Endothelial cell (in vitro differentiated cells): ENCODE data around the gene IFIT1B. TPM values are rescaled to one million over a fixed set of nuclear protein-coding genes. Genes with fewer than 3 reads are reported as not detected.

Experiments
- DNase-seq: peaks from one replicate; pipeline ENCODE4 v3.0.0; 2021; ENCODE audit warnings: low spot score
- H3K27ac Mint-ChIP-seq: one replicate; pipeline ENCODE4 v1.8.0; 2021; ENCODE audit warnings: mixed read lengths, inconsistent platforms; ENCODE audit not compliant: unreplicated experiment
- H3K27me3 Mint-ChIP-seq: one replicate; pipeline ENCODE4 v1.8.0; 2021; ENCODE audit warnings: mild to moderate bottlenecking, moderate library complexity, mixed read lengths, inconsistent platforms; ENCODE audit not compliant: unreplicated experiment
- H3K36me3 Mint-ChIP-seq: one replicate; pipeline ENCODE4 v1.8.0; 2021; ENCODE audit warnings: mild to moderate bottlenecking, low read depth, mixed read lengths, inconsistent platforms; ENCODE audit not compliant: unreplicated experiment
- H3K4me1 Mint-ChIP-seq: one replicate; pipeline ENCODE4 v1.8.0; 2021; ENCODE audit warnings: mild to moderate bottlenecking, mixed read lengths, inconsistent platforms; ENCODE audit not compliant: unreplicated experiment
- H3K4me3 Mint-ChIP-seq: one replicate; pipeline ENCODE4 v1.8.0; 2021; ENCODE audit warnings: mild to moderate bottlenecking, mixed read lengths, inconsistent platforms; ENCODE audit not compliant: unreplicated experiment
- H3K9me3 Mint-ChIP-seq: one replicate; pipeline ENCODE4 v1.8.0; 2021; ENCODE audit warnings: mixed read lengths, inconsistent platforms; ENCODE audit not compliant: unreplicated experiment
- CTCF ChIP-seq: fragments of 200-600 bp; sonication (generic); IDR thresholded peaks from one replicate; pipeline ENCODE4 v1.5.0; 2021; ENCODE audit warnings: antibody characterized with exemption; ENCODE audit not compliant: unreplicated experiment
- total RNA-seq: library from RNA; stranded (reverse); fragmentation: NEBNext Ultra II Directional; extraction: Animal tissue kit (Norgen Biotek cat#: 25700); gene quantifications from one replicate; pipeline ENCODE4 v1.2.1, GENCODE V29; 2021; ENCODE audit not compliant: unreplicated experiment

The IFIT1B gene
- total RNA-seq, 1 donor from 2014 or later = not detected

- H3K4me3 Mint-ChIP-seq = peak overlapping the region; percentile 2
- H3K27ac Mint-ChIP-seq = peak overlapping the region; percentile 95
- peaks cover 4% of the 10 kb centered on the region for H3K36me3 Mint-ChIP-seq
- H3K4me1 Mint-ChIP-seq = peaks cover 66% of the 10 kb centered on the region
- no peak for TF ChIP-seq CTCF
- DNase-seq = no peak
- no peaks in the 10 kb centered on the region for H3K9me3 Mint-ChIP-seq
- peaks cover 4% of the 10 kb centered on the region for H3K27me3 Mint-ChIP-seq
These were observed 32.4 kb upstream of the IFIT1B start for GRCh38 chr10:89345367-89346000.

GRCh38 chr10:89346405-89347254 is 31.2 kb upstream of the IFIT1B start:
- peaks cover 75% of the 10 kb centered on the region for H3K4me1 Mint-ChIP-seq
- H3K27ac Mint-ChIP-seq = peak overlapping the region; percentile 95

GRCh38 chr10:89347701-89348457 is 30.0 kb upstream of the IFIT1B start:
- no peak for TF ChIP-seq CTCF
- peak overlapping the region; percentile 95 for H3K27ac Mint-ChIP-seq
- H3K4me3 Mint-ChIP-seq = peak overlapping the region; percentile 70
- H3K4me1 Mint-ChIP-seq = peaks cover 76% of the 10 kb centered on the region
- H3K27me3 Mint-ChIP-seq = peaks cover 6% of the 10 kb centered on the region
- no peak for DNase-seq
- H3K9me3 Mint-ChIP-seq = no peaks in the 10 kb centered on the region
- no peaks in the 10 kb centered on the region for H3K36me3 Mint-ChIP-seq

More at GRCh38 chr10:89346405-89347254, 31.2 kb upstream of the IFIT1B start:
- Mint-ChIP-seq H3K36me3 (no peaks in the 10 kb centered on the region), H3K9me3 (no peaks in the 10 kb centered on the region), H3K4me3 (no peak overlapping the region), H3K27me3 (peaks cover 6% of the 10 kb centered on the region)
- no peak for TF ChIP-seq CTCF
- DNase-seq = peak; percentile 31

GRCh38 chr10:89348481-89348880 is 29.4 kb upstream of the IFIT1B start:
- Mint-ChIP-seq H3K36me3 (no peaks in the 10 kb centered on the region), H3K27me3 (peaks cover 6% of the 10 kb centered on the region), H3K4me3 (no peak overlapping the region), H3K9me3 (no peaks in the 10 kb centered on the region), H3K4me1 (peaks cover 71% of the 10 kb centered on the region), H3K27ac (peak overlapping the region; percentile 95)
- DNase-seq = no peak
- no peak for TF ChIP-seq CTCF
